A549 (cell line): ENCODE data around the gene LRRC4. TPM values are rescaled to one million over a fixed set of nuclear protein-coding genes. Genes with fewer than 3 reads are reported as not detected.

Source experiments
- ATAC-seq, 2 experiments: fragments of 200-7000 bp in 1 of 2; fragments of >200 bp in 1 of 2; cut with Nextera tagmentation in 1 of 2; cut with Tn5 transposase in 1 of 2; 3 replicates each; pipeline versions ENCODE4 v1.8.0 to v1.9.1; 2018 to 2020; ENCODE audit warnings: mild to moderate bottlenecking in 1 of 2, moderate library complexity in 1 of 2
- CTCF ChIA-PET: fragments of 300-600 bp; sonication (Branson Sonifier 250); formaldehyde crosslinking; extraction: SDS; loops from one replicate; lab custom pipeline; 2021; ENCODE audit warnings: antibody characterized with exemption, inconsistent platforms; lab: Yijun Ruan, JAX
- POLR2A ChIA-PET: fragments of 350-600 bp; formaldehyde crosslinking; extraction: SDS; loops from one replicate; lab custom pipeline; 2021; ENCODE audit warnings: antibody characterized with exemption, inconsistent platforms; lab: Yijun Ruan, JAX
- DNase-seq, 2 experiments: peaks; one replicate each; pipeline versions ENCODE4 v3.0.0 to v3.0.0-alpha.2; 2011 to 2016; ENCODE audit warnings: low read depth in 1 of 2, low spot score in 1 of 2
- FAIRE-seq: peaks from 2 replicates; lab custom pipeline; 2011; peaks lifted over from hg19 to GRCh38; lab: Jason Lieb, UNC
- H3K27ac ChIP-seq, 2 experiments: fragments of >200 bp; sonication (Bioruptor Twin); formaldehyde crosslinking; 3 replicates each; pipeline ENCODE4 v1.5.1; 2016 to 2017
- H3K4me1 ChIP-seq: fragments of >200 bp; sonication (Bioruptor Twin); formaldehyde crosslinking; 3 replicates; pipeline ENCODE4 v1.6.1; 2016
- H3K4me2 ChIP-seq: fragments of >200 bp; sonication (Bioruptor Twin); formaldehyde crosslinking; 3 replicates; pipeline ENCODE4 v1.6.1; 2016
- H3K4me3 ChIP-seq: fragments of >200 bp; sonication (Bioruptor Twin); formaldehyde crosslinking; 3 replicates; pipeline ENCODE4 v1.5.1; 2016
- H3K9me3 ChIP-seq: fragments of >200 bp; sonication (Bioruptor Twin); formaldehyde crosslinking; 3 replicates; pipeline ENCODE4 v1.6.1; 2016
- ATOH8 ChIP-seq: fragments of 250-450 bp; sonication (Bioruptor Pico); IDR thresholded peaks from 2 replicates; pipeline ENCODE4 v1.5.0; 2020; ENCODE audit warnings: low read depth, mild to moderate bottlenecking, moderate library complexity
- CBX2 ChIP-seq: fragments of 200-600 bp; sonication (generic); IDR thresholded peaks from 2 replicates; pipeline ENCODE4 v1.6.1; 2016; ENCODE audit warnings: low read depth, mild to moderate bottlenecking, borderline replicate concordance
- CHD4 ChIP-seq: fragments of 200-600 bp; sonication (generic); IDR thresholded peaks from 2 replicates; pipeline ENCODE4 v1.6.1; 2016; ENCODE audit warnings: antibody characterized with exemption, mild to moderate bottlenecking, borderline replicate concordance
- FOSB ChIP-seq: fragments of 250-450 bp; sonication (Bioruptor Pico); IDR thresholded peaks from 2 replicates; pipeline ENCODE4 v1.5.0; 2020; ENCODE audit warnings: mild to moderate bottlenecking, moderate library complexity
- FOSL2 ChIP-seq, 2 experiments: fragments of 450-650 bp in 1 of 2; fragments of >200 bp in 1 of 2; sonication (Bioruptor Twin) in 1 of 2; formaldehyde crosslinking; IDR thresholded peaks; 2 replicates each; pipeline versions ENCODE4 v1.5.0 to v1.6.1; 2016 to 2020; ENCODE audit warnings: mild to moderate bottlenecking in 1 of 2, moderate library complexity in 1 of 2
- FOXS1 ChIP-seq: fragments of 250-450 bp; sonication (Bioruptor Pico); IDR thresholded peaks from 2 replicates; pipeline ENCODE4 v1.5.0; 2020; ENCODE audit warnings: mild to moderate bottlenecking, moderate library complexity
- GATA3 ChIP-seq: IDR thresholded peaks from 2 replicates; pipeline ENCODE4 v1.6.1; 2012; ENCODE audit warnings: borderline replicate concordance
- HEYL ChIP-seq: fragments of 250-450 bp; sonication (Bioruptor Pico); IDR thresholded peaks from 2 replicates; pipeline ENCODE4 v1.8.0; 2021; ENCODE audit warnings: mild to moderate bottlenecking, moderate library complexity
- HOXA7 ChIP-seq: fragments of 250-450 bp; sonication (Bioruptor Pico); IDR thresholded peaks from 2 replicates; pipeline ENCODE4 v1.5.0; 2020; ENCODE audit warnings: mild to moderate bottlenecking, moderate library complexity
- HOXB13 ChIP-seq: fragments of 250-450 bp; sonication (Bioruptor Pico); IDR thresholded peaks from 2 replicates; pipeline ENCODE4 v1.5.0; 2020; ENCODE audit warnings: low read depth, mild to moderate bottlenecking, moderate library complexity
- KDM5A ChIP-seq: fragments of 200-600 bp; sonication (generic); IDR thresholded peaks from 2 replicates; pipeline ENCODE4 v1.6.1; 2016; ENCODE audit warnings: antibody characterized with exemption, mild to moderate bottlenecking
- NFE2L2 ChIP-seq: fragments of 150-350 bp; conservative IDR thresholded peaks from 2 replicates; pipeline ENCODE4 v1.6.1; 2014; ENCODE audit warnings: low read length
- NPAS2 ChIP-seq: fragments of 250-450 bp; sonication (Bioruptor Pico); IDR thresholded peaks from 2 replicates; pipeline ENCODE4 v1.8.0; 2022; ENCODE audit warnings: mild to moderate bottlenecking, moderate library complexity, borderline replicate concordance
- NR3C1 ChIP-seq: fragments of >200 bp; sonication (Bioruptor Twin); formaldehyde crosslinking; IDR thresholded peaks from 3 replicates; pipeline ENCODE4 v1.6.1; 2017
- PBX3 ChIP-seq: IDR thresholded peaks from 2 replicates; pipeline ENCODE4 v1.6.1; 2012
- RARB ChIP-seq: fragments of 250-450 bp; sonication (Bioruptor Pico); IDR thresholded peaks from 2 replicates; pipeline ENCODE4 v1.8.0; 2021; ENCODE audit warnings: mild to moderate bottlenecking, moderate library complexity
- RCOR1 ChIP-seq: fragments of 150-350 bp; IDR thresholded peaks from 2 replicates; pipeline ENCODE4 v1.6.1; 2014; ENCODE audit warnings: antibody characterized with exemption, low read length, low read depth
- SMC3 ChIP-seq: fragments of >200 bp; sonication (Bioruptor Twin); formaldehyde crosslinking; IDR thresholded peaks from 3 replicates; pipeline ENCODE4 v1.6.1; 2018; ENCODE audit warnings: inconsistent platforms
- SREBF2 ChIP-seq: fragments of 450-650 bp; IDR thresholded peaks from 2 replicates; pipeline ENCODE4 v1.6.1; 2014; ENCODE audit warnings: mild to moderate bottlenecking, moderate library complexity
- TP53 ChIP-seq: fragments of 250-450 bp; sonication (Bioruptor Pico); IDR thresholded peaks from 2 replicates; pipeline ENCODE4 v1.5.0; 2021; ENCODE audit warnings: mild to moderate bottlenecking, moderate library complexity
- ZFP36 ChIP-seq: fragments of 450-650 bp; IDR thresholded peaks from 2 replicates; pipeline ENCODE4 v1.6.1; 2014; ENCODE audit warnings: borderline replicate concordance; ENCODE audit not compliant: partially characterized antibody
- ZSCAN20 ChIP-seq: fragments of 250-450 bp; sonication (Bioruptor Pico); IDR thresholded peaks from 2 replicates; pipeline ENCODE4 v1.8.0; 2022; ENCODE audit warnings: mild to moderate bottlenecking, moderate library complexity
- WGBS: methylation state at CpG from one replicate; pipeline ENCODE4 v1.1.6; 2017; ENCODE audit errors: missing lambda C conversion rate; 5-methylcytosine and 5-hydroxymethylcytosine counted together
- polyA plus RNA-seq, 4 experiments: library from polyadenylated mRNA; depleted of rRNA in 3 of 4; stranded (reverse); fragments of >200 nt; fragmentation: RNase III in 1 of 4; extraction: RNeasy Plus Mini Kit Qiagen cat#74134 plus additional on column Dnase treatment in 1 of 4; gene quantifications; 2 replicates in 3 of 4; 3 replicates in 1 of 4; pipeline ENCODE4 v1.2.3, GENCODE V29; 2011 to 2017

The LRRC4 gene
- polyA plus RNA-seq, 2 of the 4 experiments (the other 2 are of a cell fraction) = not detected

GRCh38 chr7:128078309-128078708 is 47.1 kb upstream of the LRRC4 start:
- no peak for FAIRE-seq
- ChIA-PET CTCF (interaction anchor here (1.2 to 1.5 kb wide), 2 partner anchors 15 to 131 kb away, joined by 3 to 5 read pairs; no protein-coding TSS in a partner anchor), POLR2A (no interaction called here)
- WGBS = 91% methylated on average over 3 of the region's 3 CpGs
- Histone ChIP-seq H3K4me3 (no peak overlapping the region), H3K4me1 (no peaks in the 10 kb centered on the region), H3K27ac (no peak overlapping the region), H3K9me3 (no peaks in the 10 kb centered on the region), H3K4me2 (no peak overlapping the region)
- no peak for ATAC-seq
- no peak for DNase-seq
- no peak for TF ChIP-seq CHD4
- TF ChIP-seq SMC3 = no peak
- TF ChIP-seq GATA3 = no peak
- TF ChIP-seq RCOR1 = no peak
- no peak for TF ChIP-seq PBX3
- TF ChIP-seq NPAS2 = no peak
- TF ChIP-seq KDM5A = no peak
- no peak for TF ChIP-seq HOXB13 (CRISPR knock-in tag)
- no peak for TF ChIP-seq ZFP36
- TF ChIP-seq ATOH8 (CRISPR knock-in tag) = no peak
- no peak for TF ChIP-seq FOSB (CRISPR knock-in tag)
- TF ChIP-seq TP53 (CRISPR knock-in tag) = no peak
- TF ChIP-seq HOXA7 (CRISPR knock-in tag) = no peak

GRCh38 chr7:128076796-128077271 is 45.6 kb upstream of the LRRC4 start:
- ATAC-seq = no peak
- Histone ChIP-seq H3K4me1 (no peaks in the 10 kb centered on the region), H3K4me2 (no peak overlapping the region), H3K27ac (no peak overlapping the region), H3K4me3 (no peak overlapping the region), H3K9me3 (no peaks in the 10 kb centered on the region)
- POLR2A ChIA-PET = no interaction called here
- TF ChIP-seq HEYL (CRISPR knock-in tag) (no peak), CBX2 (no peak), NR3C1 (no peak), FOXS1 (no peak), CHD4 (no peak), SREBF2 (no peak), ATOH8 (CRISPR knock-in tag) (no peak), ZSCAN20 (CRISPR knock-in tag) (no peak), RARB (no peak), FOSL2 (IDR thresholded peaks at IDR 0.05) (no peak), FOSL2 (CRISPR knock-in tag; IDR thresholded peaks at IDR 0.05) (no peak), HOXB13 (CRISPR knock-in tag) (no peak), NFE2L2 (no peak)
- no peak for DNase-seq
- 93% methylated on average over 7 of the region's 7 CpGs for WGBS
- no peak for FAIRE-seq
- CTCF ChIA-PET = interaction anchor here (1.1 to 1.6 kb wide), 3 partner anchors 9 to 59 kb away, joined by 3 to 8 read pairs (median 3); no protein-coding TSS in a partner anchor
